Activated T-helper 1 cell treated with anti-CD3 and anti-CD28 coated beads, Interleukin-2, amount 50 U/mL, for 16 hours (primary cell): ENCODE data around the gene C4B.
A peak's percentile ranks its signal among the peaks of the same experiment; 100 is the strongest.
"Not testable (repeated sequence)": the region's sequence is repeated elsewhere in the genome, so short reads cannot be mapped to it uniquely, and the experiment has no call there.

Experiments used
- DNase-seq, 2 donors: peaks; one replicate each; pipeline ENCODE4 v3.0.0-alpha.2; 2020; ENCODE audit warnings: low read depth in 1 of 2, low spot score in 1 of 2

The C4B gene

GRCh38 chr6:32014547-32014946, at the start of gene C4B:
Gene C4B (plus strand): TSS chr6:32014795. CDS start chr6:32014846, 51 bp downstream.
- DNase-seq, result not testable (repeated sequence)

GRCh38 chr6:31965700-31966099, 48.9 kb upstream of the C4B start:
- DNase-seq, result no peak

- DNase-seq, result no peak
Observed at GRCh38 chr6:31966506-31966905, 48.1 kb upstream of the C4B start.

- DNase-seq, result no peak
Observed at GRCh38 chr6:31966997-31967925, 47.3 kb upstream of the C4B start.

- no peak for DNase-seq
Observed at GRCh38 chr6:31967926-31968320, 46.7 kb upstream of the C4B start.

GRCh38 chr6:31968326-31968725, 46.3 kb upstream of the C4B start:
- no peak for DNase-seq

- no peak for DNase-seq
Observed at GRCh38 chr6:31968791-31969711, 45.5 kb upstream of the C4B start.

GRCh38 chr6:31969712-31970603, 44.6 kb upstream of the C4B start:
- no peak for DNase-seq

GRCh38 chr6:31970604-31971271, 43.9 kb upstream of the C4B start:
- no peak for DNase-seq

- DNase-seq, result no peak
Observed at GRCh38 chr6:31971279-31971992, 43.2 kb upstream of the C4B start.

GRCh38 chr6:31971993-31972708, 42.4 kb upstream of the C4B start, which contains the start of gene DXO:
Gene DXO (minus strand): TSS chr6:31972138. CDS start chr6:31971675, 463 bp downstream.
- DNase-seq, result peak; percentile 86 to 96

- DNase-seq, result no peak
Observed at GRCh38 chr6:31972709-31973350, 41.8 kb upstream of the C4B start.

GRCh38 chr6:31976065-31976464, 38.5 kb upstream of the C4B start:
- DNase-seq, result not testable (repeated sequence)

- no peak for DNase-seq
Observed at GRCh38 chr6:31977816-31978431, 36.7 kb upstream of the C4B start.

GRCh38 chr6:31978831-31979230, 35.8 kb upstream of the C4B start:
- no peak for DNase-seq

- no peak for DNase-seq
Observed at GRCh38 chr6:31979238-31979898, 35.2 kb upstream of the C4B start.

GRCh38 chr6:31980195-31980876, 34.3 kb upstream of the C4B start:
- DNase-seq, result not testable (repeated sequence)
